HUES48 (cell line): ENCODE data around the gene DKC1.

Experiments
- H3K27ac ChIP-seq: one replicate; pipeline ENCODE4 v1.7.0; 2013; ENCODE audit warnings: low read depth, low read length, inconsistent platforms
- H3K27me3 ChIP-seq: 2 replicates; pipeline ENCODE4 v1.6.1; 2013; ENCODE audit warnings: mild to moderate bottlenecking, low read length; ENCODE audit not compliant: control insufficient read depth, insufficient read depth
- H3K36me3 ChIP-seq: 2 replicates; pipeline ENCODE4 v1.6.1; 2013; ENCODE audit warnings: low read length; ENCODE audit not compliant: control insufficient read depth, insufficient read depth
- H3K4me1 ChIP-seq: 2 replicates; pipeline ENCODE4 v1.6.1; 2013; ENCODE audit warnings: mild to moderate bottlenecking, low read length; ENCODE audit not compliant: control insufficient read depth, insufficient read depth
- H3K4me3 ChIP-seq: 2 replicates; pipeline ENCODE4 v1.5.1; 2013; ENCODE audit warnings: mild to moderate bottlenecking, low read depth, low read length
- H3K9ac ChIP-seq: 2 replicates; pipeline ENCODE4 v1.6.1; 2013; ENCODE audit warnings: mild to moderate bottlenecking, low read depth, low read length, moderate library complexity
- H3K9me3 ChIP-seq: 2 replicates; pipeline ENCODE4 v1.6.1; 2013; ENCODE audit warnings: low read length; ENCODE audit not compliant: control insufficient read depth, insufficient read depth

Gene DKC1

GRCh38 chrX:154774622-154775021 lies 12.0 kb downstream of the DKC1 start:
- Histone ChIP-seq H3K9me3 (peaks cover 39% of the 10 kb centered on the region), H3K36me3 (peaks cover 73% of the 10 kb centered on the region)

GRCh38 chrX:154775419-154776349 lies 13.0 kb downstream of the DKC1 start:
- Histone ChIP-seq H3K9ac (no peak overlapping the region), H3K27ac (no peak overlapping the region), H3K27me3 (no peaks in the 10 kb centered on the region), H3K36me3 (peaks cover 64% of the 10 kb centered on the region), H3K9me3 (peaks cover 32% of the 10 kb centered on the region), H3K4me1 (no peaks in the 10 kb centered on the region), H3K4me3 (no peak overlapping the region)

More at GRCh38 chrX:154774622-154775021, 12.0 kb downstream of the DKC1 start:
- Histone ChIP-seq H3K27me3 (no peaks in the 10 kb centered on the region), H3K27ac (no peak overlapping the region), H3K4me3 (no peak overlapping the region), H3K9ac (no peak overlapping the region), H3K4me1 (no peaks in the 10 kb centered on the region)

GRCh38 chrX:154776753-154777152 lies 14.1 kb downstream of the DKC1 start:
- peaks cover 53% of the 10 kb centered on the region for H3K36me3 ChIP-seq
- no peak overlapping the region for H3K4me3 ChIP-seq
- H3K4me1 ChIP-seq, result no peaks in the 10 kb centered on the region
- no peak overlapping the region for H3K9ac ChIP-seq
- H3K27ac ChIP-seq, result no peak overlapping the region
- peaks cover 36% of the 10 kb centered on the region for H3K9me3 ChIP-seq
- H3K27me3 ChIP-seq, result no peaks in the 10 kb centered on the region

GRCh38 chrX:154779261-154779660 lies 16.6 kb downstream of the DKC1 start:
- no peak overlapping the region for H3K9ac ChIP-seq
- peaks cover 54% of the 10 kb centered on the region for H3K9me3 ChIP-seq
- H3K27ac ChIP-seq, result no peak overlapping the region
- H3K4me1 ChIP-seq, result no peaks in the 10 kb centered on the region
- H3K4me3 ChIP-seq, result no peak overlapping the region
- H3K27me3 ChIP-seq, result no peaks in the 10 kb centered on the region
- peaks cover 35% of the 10 kb centered on the region for H3K36me3 ChIP-seq

DNA sequence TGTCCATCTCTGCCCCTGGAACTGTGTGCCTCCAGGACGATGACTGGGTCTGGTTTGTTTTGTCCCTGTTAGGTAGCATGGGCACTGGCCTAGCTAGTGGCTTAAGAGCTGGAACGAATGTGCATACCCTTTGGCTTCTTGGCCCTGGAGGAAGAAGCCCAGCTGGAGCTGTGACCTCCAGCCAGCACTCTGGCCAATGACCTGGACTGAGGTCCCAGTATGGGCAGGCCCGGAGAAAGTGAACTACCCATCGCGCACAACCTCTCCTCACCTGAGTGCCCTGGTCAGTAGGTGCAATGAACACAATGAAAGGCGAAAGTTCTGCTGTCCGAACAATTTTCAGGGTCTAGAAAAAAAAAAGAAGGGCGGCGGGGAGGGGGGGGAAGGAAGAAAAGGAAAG lies 18.3 kb downstream of the DKC1 start:
- Histone ChIP-seq H3K27ac (no peak overlapping the region), H3K9me3 (peaks cover 50% of the 10 kb centered on the region), H3K4me1 (no peaks in the 10 kb centered on the region), H3K4me3 (no peak overlapping the region), H3K9ac (no peak overlapping the region), H3K27me3 (no peaks in the 10 kb centered on the region), H3K36me3 (peaks cover 18% of the 10 kb centered on the region)

- Histone ChIP-seq H3K27ac (no peak overlapping the region), H3K9me3 (peaks cover 44% of the 10 kb centered on the region), H3K27me3 (no peaks in the 10 kb centered on the region), H3K36me3 (no peaks in the 10 kb centered on the region), H3K4me1 (no peaks in the 10 kb centered on the region), H3K9ac (no peak overlapping the region), H3K4me3 (no peak overlapping the region)
These were observed 21.7 kb downstream of the DKC1 start for GRCh38 chrX:154784149-154784995.

- Histone ChIP-seq H3K36me3 (no peaks in the 10 kb centered on the region), H3K9ac (no peak overlapping the region), H3K4me1 (no peaks in the 10 kb centered on the region), H3K27ac (no peak overlapping the region), H3K27me3 (no peaks in the 10 kb centered on the region), H3K9me3 (peaks cover 49% of the 10 kb centered on the region), H3K4me3 (no peak overlapping the region)
These were observed 23.1 kb downstream of the DKC1 start for GRCh38 chrX:154785716-154786115.

DNA sequence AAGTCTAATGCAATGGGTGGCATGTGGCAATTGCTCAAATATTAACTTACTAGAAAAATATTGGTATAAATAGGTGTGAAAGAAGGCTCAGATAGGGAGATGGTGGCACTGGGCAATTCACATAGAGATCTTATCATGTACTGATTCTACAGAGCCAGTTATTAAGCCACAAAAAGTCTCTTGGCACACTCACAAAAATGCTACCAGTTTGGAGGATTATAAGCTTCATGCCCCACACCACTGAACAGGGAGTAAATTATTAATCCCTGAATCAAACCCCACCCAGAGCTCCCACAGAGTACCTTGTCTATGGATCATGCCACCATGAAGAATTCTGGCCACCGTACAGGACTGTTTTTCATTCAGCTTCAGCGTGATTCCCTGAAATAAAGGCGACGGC lies 28.8 kb downstream of the DKC1 start:
- Histone ChIP-seq H3K27ac (no peak overlapping the region), H3K9ac (no peak overlapping the region), H3K4me3 (no peak overlapping the region), H3K9me3 (peaks cover 56% of the 10 kb centered on the region), H3K4me1 (no peaks in the 10 kb centered on the region), H3K27me3 (no peaks in the 10 kb centered on the region), H3K36me3 (no peaks in the 10 kb centered on the region)

- Histone ChIP-seq H3K27ac (no peak overlapping the region), H3K36me3 (no peaks in the 10 kb centered on the region)
These were observed 29.3 kb downstream of the DKC1 start for GRCh38 chrX:154791939-154792338.

DNA sequence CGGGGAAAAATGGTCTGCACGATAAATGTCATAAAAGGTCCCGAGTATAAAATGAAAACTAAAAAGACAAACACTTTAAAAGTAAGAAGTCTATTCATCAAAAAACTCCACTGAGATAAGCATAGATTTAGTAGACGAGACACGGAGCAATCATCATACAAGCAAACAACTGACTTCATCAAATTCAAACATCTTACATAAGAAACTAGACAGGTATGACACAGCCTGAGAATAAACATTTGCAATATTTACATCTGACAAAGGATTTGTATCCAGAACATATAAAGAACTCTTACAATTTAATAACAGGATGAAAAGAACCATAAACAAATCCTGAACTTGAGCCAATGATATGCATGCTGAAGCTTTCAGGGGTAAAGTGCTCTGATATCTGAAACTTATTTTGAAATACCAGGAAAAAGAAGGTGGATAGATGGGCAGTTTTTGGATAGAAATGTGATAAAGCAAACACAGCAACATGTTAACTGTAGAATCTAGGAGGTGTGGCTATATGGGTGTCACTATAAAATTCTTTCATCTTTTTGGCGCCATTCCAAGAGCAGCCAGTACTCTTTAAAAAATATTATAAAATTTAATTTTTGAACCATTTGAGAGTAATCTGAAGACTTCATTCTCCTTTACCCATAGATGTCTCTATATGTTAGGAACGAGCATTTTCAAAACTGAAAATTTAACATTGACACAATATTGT lies 30.6 kb downstream of the DKC1 start:
- peaks cover 3% of the 10 kb centered on the region; the same call in 1 of the 2 replicates for H3K4me1 ChIP-seq
- no peaks in the 10 kb centered on the region for H3K36me3 ChIP-seq
- no peak overlapping the region for H3K27ac ChIP-seq
- peaks cover 58% of the 10 kb centered on the region for H3K9me3 ChIP-seq
- H3K4me3 ChIP-seq, result no peak overlapping the region
- H3K9ac ChIP-seq, result no peak overlapping the region
- peaks cover under 1% of the 10 kb centered on the region; the same call in 1 of the 2 replicates for H3K27me3 ChIP-seq

More at GRCh38 chrX:154791939-154792338, 29.3 kb downstream of the DKC1 start:
- Histone ChIP-seq H3K9me3 (peaks cover 59% of the 10 kb centered on the region), H3K27me3 (no peaks in the 10 kb centered on the region), H3K4me1 (no peaks in the 10 kb centered on the region), H3K9ac (no peak overlapping the region), H3K4me3 (no peak overlapping the region)
